Measurements from ENCODE around the gene LINGO3.

LINGO3 gene

GRCh38 chr19:2343289-2343982 is 35.5 kb upstream of the LINGO3 start:
- no peak for TF ChIP-seq GATA2 (IDR thresholded peaks at IDR 0.05; ENCODE audit: low read depth, low read length)
- no peak for TF ChIP-seq GATA3 (IDR thresholded peaks at IDR 0.05; ENCODE audit: low read depth, low read length)

- no peak for TF ChIP-seq GATA3 (IDR thresholded peaks at IDR 0.05; ENCODE audit: low read depth, low read length)
- TF ChIP-seq GATA2 (IDR thresholded peaks at IDR 0.05; ENCODE audit: low read depth, low read length): no peak
Observed at GRCh38 chr19:2342656-2343288, 34.8 kb upstream of the LINGO3 start.

GRCh38 chr19:2341982-2342381 is 34.0 kb upstream of the LINGO3 start:
- no peak for TF ChIP-seq GATA3 (IDR thresholded peaks at IDR 0.05; ENCODE audit: low read depth, low read length)
- TF ChIP-seq GATA2 (IDR thresholded peaks at IDR 0.05; ENCODE audit: low read depth, low read length): no peak

GRCh38 chr19:2341244-2341751 is 33.3 kb upstream of the LINGO3 start:
- TF ChIP-seq GATA3 (IDR thresholded peaks at IDR 0.05; ENCODE audit: low read depth, low read length) (no peak), GATA2 (IDR thresholded peaks at IDR 0.05; ENCODE audit: low read depth, low read length) (no peak)

- TF ChIP-seq GATA3 (IDR thresholded peaks at IDR 0.05; ENCODE audit: low read depth, low read length) (no peak), GATA2 (IDR thresholded peaks at IDR 0.05; ENCODE audit: low read depth, low read length) (no peak)
Observed at GRCh38 chr19:2340496-2341243, 32.7 kb upstream of the LINGO3 start.

GRCh38 chr19:2339644-2340310 is 31.8 kb upstream of the LINGO3 start:
- TF ChIP-seq GATA2 (IDR thresholded peaks at IDR 0.05; ENCODE audit: low read depth, low read length): no peak
- TF ChIP-seq GATA3 (IDR thresholded peaks at IDR 0.05; ENCODE audit: low read depth, low read length): no peak

GRCh38 chr19:2338751-2339643 is 31.0 kb upstream of the LINGO3 start:
- TF ChIP-seq GATA2 (IDR thresholded peaks at IDR 0.05; ENCODE audit: low read depth, low read length): no peak

- no peak for TF ChIP-seq GATA3 (IDR thresholded peaks at IDR 0.05; ENCODE audit: low read depth, low read length)
- TF ChIP-seq GATA2 (IDR thresholded peaks at IDR 0.05; ENCODE audit: low read depth, low read length): no peak
Observed at GRCh38 chr19:2338055-2338615, 30.2 kb upstream of the LINGO3 start.

GRCh38 chr19:2337329-2337707 is 29.4 kb upstream of the LINGO3 start:
- TF ChIP-seq GATA2 (IDR thresholded peaks at IDR 0.05; ENCODE audit: low read depth, low read length) (no peak), GATA3 (IDR thresholded peaks at IDR 0.05; ENCODE audit: low read depth, low read length) (no peak)

- TF ChIP-seq GATA3 (IDR thresholded peaks at IDR 0.05; ENCODE audit: low read depth, low read length) (no peak), GATA2 (IDR thresholded peaks at IDR 0.05; ENCODE audit: low read depth, low read length) (no peak)
Observed at GRCh38 chr19:2336528-2337328, 28.8 kb upstream of the LINGO3 start.

GRCh38 chr19:2335848-2336247 is 27.9 kb upstream of the LINGO3 start:
- TF ChIP-seq GATA2 (IDR thresholded peaks at IDR 0.05; ENCODE audit: low read depth, low read length) (no peak), GATA3 (IDR thresholded peaks at IDR 0.05; ENCODE audit: low read depth, low read length) (no peak)
